ENCODE measurements around the gene SMYD3. TPM values are rescaled to one million over a fixed set of nuclear protein-coding genes. Genes with fewer than 3 reads are reported as not detected.

SMYD3 gene
- polyA plus RNA-seq, 1 experiment = 39.9 TPM

- TF ChIP-seq CTCF (IDR thresholded peaks at IDR 0.05; ENCODE audit: low read depth, low read length) = no peak
- no peak overlapping the region for H3K27ac ChIP-seq (ENCODE audit: low read depth, low read length)
- no peak overlapping the region for H3K4me3 ChIP-seq (ENCODE audit: low read depth, low read length)
- POLR2A ChIA-PET = no interaction called here
- CTCF ChIA-PET = interaction anchor here (0.6 kb wide), 1 partner anchor 31 kb away, joined by 3 read pairs; no protein-coding TSS in a partner anchor
- no peak for DNase-seq (ENCODE audit: low read depth, low spot score)
- no peaks in the 10 kb centered on the region for H3K27me3 ChIP-seq (ENCODE audit: control insufficient read depth, insufficient read depth, low read length)
- H3K9me3 ChIP-seq (ENCODE audit: control insufficient read depth, insufficient read depth, low read length) = no peaks in the 10 kb centered on the region
Measured at GRCh38 chr1:246095443-246095842, 411.6 kb downstream of the SMYD3 start.

- POLR2A ChIA-PET = no interaction called here
- no peak for TF ChIP-seq CTCF (IDR thresholded peaks at IDR 0.05; ENCODE audit: low read depth, low read length)
Measured at GRCh38 chr1:246093230-246093629, 413.8 kb downstream of the SMYD3 start.

GRCh38 chr1:246092136-246092535 is 414.9 kb downstream of the SMYD3 start:
- CTCF ChIA-PET = no interaction called here
- no peak overlapping the region for H3K4me3 ChIP-seq (ENCODE audit: low read depth, low read length)
- TF ChIP-seq CTCF (IDR thresholded peaks at IDR 0.05; ENCODE audit: low read depth, low read length) = no peak
- no peaks in the 10 kb centered on the region for H3K27me3 ChIP-seq (ENCODE audit: control insufficient read depth, insufficient read depth, low read length)
- POLR2A ChIA-PET = no interaction called here
- H3K27ac ChIP-seq (ENCODE audit: low read depth, low read length) = no peak overlapping the region
- H3K9me3 ChIP-seq (ENCODE audit: control insufficient read depth, insufficient read depth, low read length) = no peaks in the 10 kb centered on the region
- DNase-seq (ENCODE audit: low read depth, low spot score) = no peak

More at GRCh38 chr1:246093230-246093629, 413.8 kb downstream of the SMYD3 start:
- Histone ChIP-seq H3K27ac (ENCODE audit: low read depth, low read length) (no peak overlapping the region), H3K9me3 (ENCODE audit: control insufficient read depth, insufficient read depth, low read length) (no peaks in the 10 kb centered on the region), H3K27me3 (ENCODE audit: control insufficient read depth, insufficient read depth, low read length) (no peaks in the 10 kb centered on the region), H3K4me3 (ENCODE audit: low read depth, low read length) (no peak overlapping the region)
- DNase-seq (ENCODE audit: low read depth, low spot score) = no peak
- CTCF ChIA-PET = no interaction called here

GRCh38 chr1:246091477-246091876 is 415.6 kb downstream of the SMYD3 start:
- Histone ChIP-seq H3K27me3 (ENCODE audit: control insufficient read depth, insufficient read depth, low read length) (no peaks in the 10 kb centered on the region), H3K4me3 (ENCODE audit: low read depth, low read length) (no peak overlapping the region), H3K27ac (ENCODE audit: low read depth, low read length) (no peak overlapping the region), H3K9me3 (ENCODE audit: control insufficient read depth, insufficient read depth, low read length) (no peaks in the 10 kb centered on the region)
- POLR2A ChIA-PET = no interaction called here
- CTCF ChIA-PET = interaction anchor here (0.6 kb wide), 1 partner anchor 358 kb away, joined by 3 read pairs; no protein-coding TSS in a partner anchor
- DNase-seq (ENCODE audit: low read depth, low spot score) = no peak
- TF ChIP-seq CTCF (IDR thresholded peaks at IDR 0.05; ENCODE audit: low read depth, low read length) = no peak

GRCh38 chr1:246086191-246086590 is 420.9 kb downstream of the SMYD3 start:
- H3K27ac ChIP-seq (ENCODE audit: low read depth, low read length) = no peak overlapping the region
- ChIA-PET POLR2A (no interaction called here), CTCF (no interaction called here)

More at GRCh38 chr1:246086191-246086590, 420.9 kb downstream of the SMYD3 start:
- no peaks in the 10 kb centered on the region for H3K27me3 ChIP-seq (ENCODE audit: control insufficient read depth, insufficient read depth, low read length)
- no peak for TF ChIP-seq CTCF (IDR thresholded peaks at IDR 0.05; ENCODE audit: low read depth, low read length)
- no peak for DNase-seq (ENCODE audit: low read depth, low spot score)
- H3K4me3 ChIP-seq (ENCODE audit: low read depth, low read length) = no peak overlapping the region
- peaks cover 10% of the 10 kb centered on the region for H3K9me3 ChIP-seq (ENCODE audit: control insufficient read depth, insufficient read depth, low read length)
